Neuronal stem cell (in vitro differentiated cells): ENCODE measurements around the gene RAG2.

ENCODE experiments used
- DNase-seq: peaks from one replicate; pipeline ENCODE4 v3.0.0-alpha.2; 2013; ENCODE audit warnings: low spot score
- H2AFZ ChIP-seq: one replicate; pipeline ENCODE4 v1.6.1; 2013; ENCODE audit warnings: mild to moderate bottlenecking, low read length, inconsistent platforms
- H2AK5ac ChIP-seq: 2 replicates; pipeline ENCODE4 v1.6.1; 2013; ENCODE audit warnings: low read depth, mild to moderate bottlenecking, inconsistent platforms, low read length, moderate library complexity, mixed read lengths
- H2BK120ac ChIP-seq: 2 replicates; pipeline ENCODE4 v1.6.1; 2013; ENCODE audit warnings: low read depth, mild to moderate bottlenecking, inconsistent platforms, low read length, moderate library complexity, mixed read lengths
- H2BK12ac ChIP-seq: one replicate; pipeline ENCODE4 v1.6.1; 2013; ENCODE audit warnings: low read length, inconsistent platforms
- H2BK15ac ChIP-seq: 2 replicates; pipeline ENCODE4 v1.6.1; 2013; ENCODE audit warnings: mild to moderate bottlenecking, low read length, inconsistent platforms, mixed read lengths
- H2BK5ac ChIP-seq: one replicate; pipeline ENCODE4 v1.6.1; 2013; ENCODE audit warnings: inconsistent platforms, mild to moderate bottlenecking, low read length, moderate library complexity
- H3K14ac ChIP-seq: one replicate; pipeline ENCODE4 v1.6.1; 2013; ENCODE audit warnings: low read length, inconsistent platforms
- H3K18ac ChIP-seq: 2 replicates; pipeline ENCODE4 v1.6.1; 2013; ENCODE audit warnings: low read length, inconsistent platforms
- H3K23ac ChIP-seq: 2 replicates; pipeline ENCODE4 v1.6.1; 2013; ENCODE audit warnings: low read depth, mild to moderate bottlenecking, mixed read lengths, low read length, inconsistent platforms; ENCODE audit not compliant: poor library complexity
- H3K27ac ChIP-seq: replicated peaks from 3 replicates; pipeline ENCODE4 v1.5.1; 2013; ENCODE audit warnings: low read length, inconsistent platforms
- H3K27me3 ChIP-seq, 3 experiments: 2 replicates each; pipeline ENCODE4 v1.6.1; 2013; ENCODE audit warnings: low read length in 3 of 3, mild to moderate bottlenecking in 2 of 3, inconsistent platforms in 1 of 3, low read depth in 1 of 3, mixed read lengths in 1 of 3, moderate library complexity in 1 of 3; ENCODE audit not compliant: control insufficient read depth in 3 of 3, insufficient read depth in 3 of 3
- H3K36me3 ChIP-seq, 2 donors: replicated peaks in 1 of 2; 2 replicates each; pipeline ENCODE4 v1.6.1; 2013; ENCODE audit warnings: low read length in 2 of 2; ENCODE audit not compliant: control insufficient read depth in 2 of 2, insufficient read depth in 2 of 2
- H3K4ac ChIP-seq: 2 replicates; pipeline ENCODE4 v1.6.1; 2013; ENCODE audit warnings: inconsistent platforms, mild to moderate bottlenecking, low read length, moderate library complexity
- H3K4me1 ChIP-seq, 2 donors: 1 replicate in 1 of 2; 2 replicates in 1 of 2; pipeline ENCODE4 v1.6.1; 2013; ENCODE audit warnings: low read length in 2 of 2, low read depth in 1 of 2; ENCODE audit not compliant: control insufficient read depth in 2 of 2, insufficient read depth in 1 of 2
- H3K4me2 ChIP-seq: one replicate; pipeline ENCODE4 v1.6.1; 2013; ENCODE audit warnings: mild to moderate bottlenecking, low read length, inconsistent platforms; ENCODE audit not compliant: insufficient read depth, poor library complexity, severe bottlenecking
- H3K4me3 ChIP-seq, 2 donors: 2 replicates each; pipeline ENCODE4 v1.5.1; 2013; ENCODE audit warnings: low read length in 2 of 2, mild to moderate bottlenecking in 2 of 2, inconsistent platforms in 1 of 2, moderate library complexity in 1 of 2
- H3K79me1 ChIP-seq: one replicate; pipeline ENCODE4 v1.6.1; 2013; ENCODE audit warnings: low read depth, mild to moderate bottlenecking, inconsistent platforms, low read length, moderate library complexity
- H3K9ac ChIP-seq: one replicate; pipeline ENCODE4 v1.6.1; 2013; ENCODE audit warnings: mild to moderate bottlenecking, low read depth, low read length, inconsistent platforms; ENCODE audit not compliant: poor library complexity
- H3K9me3 ChIP-seq, 2 donors: replicated peaks in 1 of 2; 2 replicates each; pipeline versions ENCODE3 to v1.6.1; 2013; ENCODE audit warnings: low read length in 2 of 2, mild to moderate bottlenecking in 2 of 2, inconsistent platforms in 1 of 2, low read depth in 1 of 2, mixed read lengths in 1 of 2, moderate library complexity in 1 of 2; ENCODE audit not compliant: control insufficient read depth in 2 of 2, insufficient read depth in 1 of 2
- H4K8ac ChIP-seq: one replicate; pipeline ENCODE4 v1.6.1; 2013; ENCODE audit warnings: low read depth, mild to moderate bottlenecking, inconsistent platforms, low read length, moderate library complexity
- H4K91ac ChIP-seq: one replicate; pipeline ENCODE4 v1.6.1; 2013; ENCODE audit warnings: low read length, low read depth, mild to moderate bottlenecking, inconsistent platforms; ENCODE audit not compliant: poor library complexity
- WGBS, 2 donors: extraction: QIAGEN DNeasy Blood & Tissue Kit; methylation state at CpG; one replicate each; pipeline ENCODE4 v1.1.7; 2013; ENCODE audit warnings: missing lambda C conversion rate in 2 of 2, mixed read lengths in 1 of 2; ENCODE audit not compliant: insufficient read length in 2 of 2, insufficient replicate concordance in 1 of 2; ENCODE audit errors: extremely low coverage in 2 of 2; 5-methylcytosine and 5-hydroxymethylcytosine counted together

The RAG2 gene

GRCh38 chr11:36565031-36565610 is 32.9 kb downstream of the RAG2 start:
- Histone ChIP-seq H3K9ac (no peak overlapping the region), H3K4ac (no peak overlapping the region), H2BK15ac (no peak overlapping the region), H3K4me1 (no peaks in the 10 kb centered on the region), H3K14ac (no peak overlapping the region), H2BK12ac (no peak overlapping the region), H2AFZ (peak overlapping the region; percentile 79), H3K4me3 (no peak overlapping the region), H3K4me2 (no peak overlapping the region), H3K9me3 (peaks cover 0 to 1% of the 10 kb centered on the region in 2 donors), H4K8ac (no peak overlapping the region), H3K27ac (no peak overlapping the region), H2AK5ac (no peak overlapping the region), H2BK5ac (no peak overlapping the region), H3K23ac (no peak overlapping the region), H3K36me3 (no peaks in the 10 kb centered on the region), H2BK120ac (no peak overlapping the region), H3K18ac (no peak overlapping the region), H3K27me3 (peaks cover 0 to 30% (median 0%) of the 10 kb centered on the region in 3 experiments), H4K91ac (no peak overlapping the region), H3K79me1 (no peaks in the 10 kb centered on the region)
- WGBS, 2 donors, result no CpG with 5 or more reads among the region's 6 CpGs
- DNase-seq, result no peak

- no peak overlapping the region for H3K14ac ChIP-seq
- H3K4me1 ChIP-seq, result no peaks in the 10 kb centered on the region
- no peak overlapping the region for H4K91ac ChIP-seq
- no peak overlapping the region for H3K18ac ChIP-seq
- H4K8ac ChIP-seq, result no peak overlapping the region
- H2AFZ ChIP-seq, result peak overlapping the region; percentile 79
- no peak overlapping the region for H2BK12ac ChIP-seq
- no peak overlapping the region for H2AK5ac ChIP-seq
- H3K4me2 ChIP-seq, result no peak overlapping the region
- no peaks in the 10 kb centered on the region for H3K36me3 ChIP-seq
- no peak overlapping the region for H3K9ac ChIP-seq
- no peak overlapping the region for H2BK120ac ChIP-seq
- no peak overlapping the region for H3K4ac ChIP-seq
- DNase-seq, result peak; percentile 46
- peak overlapping the region in 1 of 2 donors; percentile 6 for H3K4me3 ChIP-seq
- H2BK15ac ChIP-seq, result no peak overlapping the region
- no peak overlapping the region for H3K27ac ChIP-seq
- H3K79me1 ChIP-seq, result no peaks in the 10 kb centered on the region
- WGBS, 2 donors, result no CpG with 5 or more reads among the region's 15 CpGs
- peaks cover 0 to 30% (median 0%) of the 10 kb centered on the region in 3 experiments for H3K27me3 ChIP-seq
- H2BK5ac ChIP-seq, result no peak overlapping the region
- H3K9me3 ChIP-seq, result peaks cover 0 to 4% of the 10 kb centered on the region in 2 donors
- H3K23ac ChIP-seq, result no peak overlapping the region
These were observed 33.5 kb downstream of the RAG2 start for GRCh38 chr11:36564376-36565030.

GRCh38 chr11:36558571-36559413 is 39.2 kb downstream of the RAG2 start:
- H3K27me3 ChIP-seq, result no peaks in the 10 kb centered on the region
- H2AK5ac ChIP-seq, result no peak overlapping the region
- no peak overlapping the region for H3K23ac ChIP-seq
- H2AFZ ChIP-seq, result no peak overlapping the region
- no peak overlapping the region for H2BK15ac ChIP-seq
- H3K4me3 ChIP-seq, result no peak overlapping the region
- no peak overlapping the region for H3K27ac ChIP-seq
- no peak overlapping the region for H2BK12ac ChIP-seq
- H3K4me2 ChIP-seq, result no peak overlapping the region
- H2BK120ac ChIP-seq, result no peak overlapping the region
- no peaks in the 10 kb centered on the region for H3K79me1 ChIP-seq
- H3K4me1 ChIP-seq, result no peaks in the 10 kb centered on the region
- no peak overlapping the region for H2BK5ac ChIP-seq
- DNase-seq, result no peak
- no peaks in the 10 kb centered on the region for H3K36me3 ChIP-seq
- no peak overlapping the region for H3K4ac ChIP-seq
- H3K18ac ChIP-seq, result no peak overlapping the region
- no peak overlapping the region for H3K9ac ChIP-seq
- H4K8ac ChIP-seq, result no peak overlapping the region
- peaks cover 0 to 4% of the 10 kb centered on the region in 2 donors for H3K9me3 ChIP-seq
- no peak overlapping the region for H4K91ac ChIP-seq
- WGBS, 2 donors, result no CpG with 5 or more reads among the region's 4 CpGs
- H3K14ac ChIP-seq, result no peak overlapping the region

DNA sequence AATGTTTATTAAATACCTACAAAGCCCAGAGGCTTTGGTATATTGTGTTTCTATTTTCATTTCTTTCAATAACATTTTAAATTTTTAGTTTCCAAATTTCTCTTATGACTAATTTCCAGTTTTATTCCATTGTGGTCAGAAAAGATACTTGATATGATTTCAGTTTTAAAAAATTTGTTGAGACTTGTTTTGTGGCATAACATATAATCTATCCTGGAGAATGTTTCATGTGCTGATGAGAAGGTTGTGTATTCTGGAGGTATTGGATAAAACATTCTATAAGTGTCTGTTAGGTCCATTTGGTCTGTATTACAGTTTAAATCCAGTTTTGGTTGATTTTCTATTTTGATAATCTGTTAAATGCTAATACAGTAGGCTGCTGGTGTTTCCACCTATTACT is 40.0 kb downstream of the RAG2 start:
- H3K14ac ChIP-seq, result no peak overlapping the region
- DNase-seq, result no peak
- H2AK5ac ChIP-seq, result no peak overlapping the region
- H3K23ac ChIP-seq, result no peak overlapping the region
- H2BK120ac ChIP-seq, result no peak overlapping the region
- no peak overlapping the region for H3K27ac ChIP-seq
- no peak overlapping the region for H2AFZ ChIP-seq
- no peak overlapping the region for H3K4me3 ChIP-seq
- no peak overlapping the region for H4K91ac ChIP-seq
- H4K8ac ChIP-seq, result no peak overlapping the region
- H2BK5ac ChIP-seq, result no peak overlapping the region
- no peak overlapping the region for H3K4me2 ChIP-seq
- no peak overlapping the region for H3K4ac ChIP-seq
- no peaks in the 10 kb centered on the region for H3K36me3 ChIP-seq
- H2BK15ac ChIP-seq, result no peak overlapping the region
- H3K4me1 ChIP-seq, result no peaks in the 10 kb centered on the region
- no peak overlapping the region for H3K9ac ChIP-seq
- H3K18ac ChIP-seq, result no peak overlapping the region
- H3K9me3 ChIP-seq, result peaks cover 0 to 4% of the 10 kb centered on the region in 2 donors
- H2BK12ac ChIP-seq, result no peak overlapping the region
- no peaks in the 10 kb centered on the region for H3K79me1 ChIP-seq
- H3K27me3 ChIP-seq, result no peaks in the 10 kb centered on the region
